ENCODE results near the gene COPA. TPM values are rescaled to one million over a fixed set of nuclear protein-coding genes. Genes with fewer than 3 reads are reported as not detected.

The COPA gene
- total RNA-seq, 1 experiment from 2014 or later = 118 TPM

GRCh38 chr1:160255781-160256300, 87.2 kb downstream of the COPA start:
- Histone ChIP-seq H3K79me2 (ENCODE audit: insufficient read depth, low read length) (peaks cover 6% of the 10 kb centered on the region), H2BK5ac (ENCODE audit: insufficient read length, low read length) (no peak overlapping the region), H3K9ac (ENCODE audit: extremely low read depth, insufficient read length, low read length) (no peak overlapping the region), H3K23me2 (ENCODE audit: insufficient read length, low read depth, low read length, poor library complexity, severe bottlenecking) (no peaks in the 10 kb centered on the region), H4K91ac (ENCODE audit: insufficient read length, low read depth, low read length) (no peak overlapping the region), H3K4me1 (ENCODE audit: insufficient read depth, low read length) (0 out of 2 replicates have a peak, but pooled peaks cover 2% of the 10 kb centered on the region), H3K27me3 (ENCODE audit: insufficient read depth, low read length) (no peaks in the 10 kb centered on the region), H3K23ac (ENCODE audit: insufficient read length, low read depth, low read length) (no peak overlapping the region), H2BK20ac (ENCODE audit: low read depth, low read length, poor library complexity, severe bottlenecking) (no peak overlapping the region), H3K9me3 (ENCODE audit: control insufficient read depth, low read depth, low read length) (no peaks in the 10 kb centered on the region), H3K4me2 (ENCODE audit: insufficient read depth, insufficient read length, low read length) (no peak overlapping the region), H3T11ph (ENCODE audit: low read length) (no peak overlapping the region), H3K56ac (ENCODE audit: insufficient read length, low read depth, low read length) (no peak overlapping the region), H3K79me1 (ENCODE audit: insufficient read depth, low read depth, low read length, poor library complexity, severe bottlenecking) (peaks cover 8% of the 10 kb centered on the region), H3K4ac (ENCODE audit: low read depth, low read length) (no peak overlapping the region), H2BK12ac (ENCODE audit: insufficient read length, low read depth, low read length) (no peak overlapping the region), H2AFZ (ENCODE audit: low read length) (no peak overlapping the region), H2AK5ac (ENCODE audit: insufficient read length, low read length) (no peak overlapping the region), H4K5ac (ENCODE audit: insufficient read length, low read depth, low read length) (no peak overlapping the region), H4K20me1 (ENCODE audit: control insufficient read depth, insufficient read depth, insufficient read length) (no peaks in the 10 kb centered on the region), H2BK15ac (ENCODE audit: low read depth, low read length) (no peak overlapping the region), H3K27ac (ENCODE audit: insufficient read length, low read depth, low read length) (no peak overlapping the region), H2BK120ac (ENCODE audit: low read depth, low read length, poor library complexity, severe bottlenecking) (no peak overlapping the region), H4K8ac (replicated peaks; ENCODE audit: insufficient read length, low read depth, low read length) (no peak overlapping the region), H3K14ac (ENCODE audit: insufficient read depth, low read length) (no peak overlapping the region), H3K18ac (ENCODE audit: insufficient read length, low read depth, low read length) (no peak overlapping the region)
- Mint-ChIP-seq H3K4me1 (peaks cover 26 to 31% of the 10 kb centered on the region in 2 experiments), H3K4me3 (no peak overlapping the region), H3K27ac (peak overlapping the region in 1 of 3 experiments; percentile 32; a peak in 1 of 7 replicates), H3K9me3 (no peaks in the 10 kb centered on the region), H3K36me3 (ENCODE audit: insufficient read depth in 1 of 3, low read depth in 3 of 3) (peaks cover 12 to 43% (median 27%) of the 10 kb centered on the region in 3 experiments), H3K27me3 (ENCODE audit: low read depth) (no peaks in the 10 kb centered on the region)
- no peak for DNase-seq
- no peak for TF ChIP-seq CTCF (conservative IDR thresholded peaks at IDR 0.05)
- WGBS (ENCODE audit: extremely low coverage, insufficient read length, low lambda C conversion rate) = no CpG with 5 or more reads among the region's 4 CpGs

All from H9 (cell line).